HUDEP-2 (cell line): ENCODE results near the gene IQGAP1.
"Not testable (repeated sequence)": the region's sequence is repeated elsewhere in the genome, so short reads cannot be mapped to it uniquely, and the experiment has no call there.

Source experiments
- DNase-seq, 76 experiments: peaks; one replicate each; lab custom pipeline; 2025; ENCODE audit not compliant: unreplicated experiment in 76 of 76; lab: John Stamatoyannopoulos, UW

IQGAP1 gene

GRCh38 chr15:90519688-90520087, 131.6 kb downstream of the IQGAP1 start:
- no peak for DNase-seq

GRCh38 chr15:90520365-90520764, 132.3 kb downstream of the IQGAP1 start:
- no peak for DNase-seq

- DNase-seq: no peak
Measured at GRCh38 chr15:90523373-90523772, 135.3 kb downstream of the IQGAP1 start.

- not testable (repeated sequence) for DNase-seq
Measured at GRCh38 chr15:90524018-90524803, 136.2 kb downstream of the IQGAP1 start.

GRCh38 chr15:90529011-90529370, 140.9 kb downstream of the IQGAP1 start:
- no peak for DNase-seq

GRCh38 chr15:90529371-90530249, 141.6 kb downstream of the IQGAP1 start, which contains the start of gene CRTC3:
TSS of gene CRTC3 (plus strand) at chr15:90529923. CDS start at chr15:90530072, 149 bp downstream.
- peak in 34 of 76 experiments; percentile 4 to 60 (median 26) for DNase-seq

- peak in 17 of 76 experiments; percentile 11 to 39 (median 22) for DNase-seq
Measured at GRCh38 chr15:90530250-90531051, 142.4 kb downstream of the IQGAP1 start.

- DNase-seq: no peak
Measured at GRCh38 chr15:90531147-90531546, 143.1 kb downstream of the IQGAP1 start.

- DNase-seq: no peak
Measured at GRCh38 chr15:90535254-90535653, 147.2 kb downstream of the IQGAP1 start.

GRCh38 chr15:90539789-90540188, 151.7 kb downstream of the IQGAP1 start:
- no peak for DNase-seq

- peak in 36 of 76 experiments; percentile 4 to 67 (median 24) for DNase-seq
Measured at GRCh38 chr15:90540768-90541167, 152.7 kb downstream of the IQGAP1 start.

GRCh38 chr15:90545095-90545494, 157.1 kb downstream of the IQGAP1 start:
- DNase-seq: peak in 5 of 76 experiments; percentile 4 to 23 (median 15)

- DNase-seq: peak in 1 of 76 experiments; percentile 7
Measured at GRCh38 chr15:90547540-90547939, 159.5 kb downstream of the IQGAP1 start.

- DNase-seq: no peak
Measured at GRCh38 chr15:90550919-90551318, 162.9 kb downstream of the IQGAP1 start.
